Measurements from ENCODE around the gene GAL3ST3.

GAL3ST3 gene

GRCh38 chr11:66002648-66003225 is 46.2 kb downstream of the GAL3ST3 start:
- no peaks in the 10 kb centered on the region for H3K9me3 Mint-ChIP-seq
- H3K4me1 Mint-ChIP-seq: peaks cover 66% of the 10 kb centered on the region
- H3K4me3 Mint-ChIP-seq: peak overlapping the region; percentile 97 to 100
- DNase-seq: no peak
- H3K27me3 Mint-ChIP-seq: no peaks in the 10 kb centered on the region
- H3K27ac Mint-ChIP-seq: peak overlapping the region; percentile 82 to 99
- peak; percentile 73 for ATAC-seq

- H3K4me1 Mint-ChIP-seq: peaks cover 66% of the 10 kb centered on the region
- no peaks in the 10 kb centered on the region for H3K27me3 Mint-ChIP-seq
- DNase-seq: peak; percentile 94 to 98
- peak within 1 kb of the TSS; percentile 99 for H3K27ac Mint-ChIP-seq
- H3K4me3 Mint-ChIP-seq: peak within 1 kb of the TSS; percentile 97 to 100
- ATAC-seq: peak; percentile 93
- no peaks in the 10 kb centered on the region for H3K9me3 Mint-ChIP-seq
Observed at GRCh38 chr11:66001942-66002647, 46.9 kb downstream of the GAL3ST3 start, which contains the start of the genes BANF1 and EIF1AD. TSS of gene BANF1 (plus strand) at chr11:66002503. CDS start at chr11:66003251, 748 bp downstream. TSS of gene EIF1AD (minus strand) at chr11:66002157. CDS start at chr11:66000389, 1,768 bp downstream.

- H3K27ac Mint-ChIP-seq: no peak overlapping the region
- no peaks in the 10 kb centered on the region for H3K9me3 Mint-ChIP-seq
- peaks cover 34% of the 10 kb centered on the region for H3K4me1 Mint-ChIP-seq
- no peak for ATAC-seq
- no peak for DNase-seq
- H3K4me3 Mint-ChIP-seq: no peak overlapping the region
- H3K27me3 Mint-ChIP-seq: no peaks in the 10 kb centered on the region
Observed at GRCh38 chr11:65997286-65997685, 51.7 kb downstream of the GAL3ST3 start.

GRCh38 chr11:65992056-65992455 is 56.9 kb downstream of the GAL3ST3 start:
- Mint-ChIP-seq H3K27ac (no peak overlapping the region), H3K4me3 (no peak overlapping the region), H3K27me3 (no peaks in the 10 kb centered on the region), H3K9me3 (no peaks in the 10 kb centered on the region), H3K4me1 (peaks cover 9% of the 10 kb centered on the region)
- DNase-seq: no peak
- no peak for ATAC-seq

All from stimulated activated naive CD8-positive, alpha-beta T cell treated with anti-CD3 and anti-CD28 coated beads, Interleukin-15, amount 100 ng/mL, for 72 hours (primary cell).